GM18868 (cell line): Measurements from ENCODE around the gene LSS.
"Not testable (repeated sequence)": the region's sequence is repeated elsewhere in the genome, so short reads cannot be mapped to it uniquely, and the experiment has no call there.

ENCODE experiments used
- ATAC-seq: cut with Tn5 transposase; IDR thresholded peaks from one replicate; pipeline ENCODE4 v1.9.1; 2021; ENCODE audit warnings: mild to moderate bottlenecking, moderate library complexity; ENCODE audit not compliant: unreplicated experiment

The LSS gene

DNA sequence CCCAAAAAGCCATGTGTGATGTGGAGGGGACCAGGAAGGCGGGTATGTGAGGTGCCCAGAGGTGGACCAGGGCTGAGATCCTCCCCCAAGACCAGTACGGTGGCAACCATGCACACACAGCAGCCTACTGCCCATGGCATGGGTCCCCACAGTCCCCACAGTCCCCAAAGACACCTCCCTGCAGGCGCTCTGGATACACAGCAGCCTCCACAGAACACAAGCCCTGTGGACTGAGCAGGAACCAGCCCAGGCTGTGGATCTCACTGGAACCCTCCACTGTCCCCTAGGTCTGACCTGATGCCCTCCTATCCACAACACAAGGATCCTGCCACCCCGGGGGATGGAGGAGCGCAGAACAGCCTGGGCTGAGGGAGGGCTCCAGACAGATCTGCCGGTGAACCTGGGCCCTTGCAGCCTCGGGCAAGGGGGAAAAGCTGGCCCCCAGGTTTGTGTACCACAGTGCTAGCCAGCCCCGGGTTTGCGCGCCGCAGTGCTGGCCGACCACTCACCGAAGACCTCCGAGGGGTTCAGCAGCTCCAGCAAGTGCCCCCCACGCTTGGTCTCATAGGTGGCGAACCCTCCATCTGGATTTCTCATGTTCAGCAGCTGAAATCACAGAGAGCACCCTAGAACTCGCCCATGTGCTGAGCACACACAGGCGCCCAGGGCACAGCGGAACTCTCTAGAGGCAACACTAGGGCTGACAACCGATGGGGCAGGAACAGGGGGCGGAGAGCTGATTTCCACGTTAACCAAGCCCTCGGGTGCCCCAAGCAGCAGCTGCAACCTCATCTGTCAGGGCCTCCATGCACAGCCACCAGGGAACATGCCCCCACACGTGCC is 22.2 kb downstream of the LSS start:
- no peak for ATAC-seq

DNA sequence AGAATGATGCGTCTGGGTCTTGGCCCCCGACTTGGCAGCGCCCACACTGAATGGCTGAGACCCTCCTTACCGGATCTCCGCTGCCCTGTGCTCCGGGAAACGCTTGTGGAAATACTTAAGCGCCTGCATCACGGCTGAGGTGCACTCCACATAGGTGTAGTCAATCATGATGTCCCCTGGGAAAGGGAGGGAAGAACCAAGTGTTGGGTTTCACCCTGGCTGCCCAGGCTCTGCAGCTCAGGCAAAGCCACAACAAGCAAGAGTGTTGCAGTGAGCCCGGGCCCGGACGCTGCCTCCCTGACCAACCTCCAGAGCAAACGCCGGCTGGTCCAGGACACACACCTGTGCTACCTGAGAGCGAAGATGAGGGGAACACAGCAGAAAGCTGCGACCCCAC is 22.8 kb downstream of the LSS start:
- no peak for ATAC-seq

DNA sequence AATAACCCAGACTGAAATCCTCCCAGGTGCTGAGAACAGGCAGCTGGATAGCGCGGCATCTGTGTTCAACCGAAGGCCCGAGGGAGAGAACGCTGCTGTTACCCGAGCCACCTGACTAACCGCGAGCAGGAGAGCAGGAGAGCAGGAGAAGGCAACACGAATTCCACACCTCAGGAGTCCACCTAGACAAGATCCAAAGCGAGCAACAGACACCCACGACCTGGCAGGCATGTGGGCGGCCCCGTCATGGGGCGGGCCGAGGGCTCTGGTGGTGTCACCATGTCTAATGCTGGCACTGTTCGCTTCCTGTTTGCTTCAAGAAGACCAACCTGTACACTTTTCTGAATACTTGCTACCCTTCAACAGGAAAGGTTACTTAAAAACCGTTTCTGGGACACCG is 23.4 kb downstream of the LSS start:
- ATAC-seq = no peak

DNA sequence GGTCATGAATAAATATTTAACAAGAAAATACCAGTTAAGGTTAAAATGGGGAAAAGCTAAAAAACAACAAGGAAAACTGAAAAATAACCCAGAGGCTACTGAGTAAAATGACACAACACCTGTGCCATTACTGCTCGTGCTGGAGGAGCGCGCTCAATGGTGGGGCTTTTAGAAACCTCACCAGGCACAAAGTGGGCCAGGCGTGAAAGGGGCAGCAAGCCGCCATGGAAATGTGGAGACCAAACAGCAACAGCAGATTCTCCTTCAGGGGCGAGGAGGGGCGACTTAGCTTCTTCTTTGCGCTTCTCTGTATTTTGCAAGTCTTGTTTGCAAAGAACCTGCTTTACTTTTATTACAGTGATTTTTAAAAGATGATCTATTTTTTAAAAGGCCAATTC is 25.4 kb downstream of the LSS start:
- ATAC-seq = no peak

DNA sequence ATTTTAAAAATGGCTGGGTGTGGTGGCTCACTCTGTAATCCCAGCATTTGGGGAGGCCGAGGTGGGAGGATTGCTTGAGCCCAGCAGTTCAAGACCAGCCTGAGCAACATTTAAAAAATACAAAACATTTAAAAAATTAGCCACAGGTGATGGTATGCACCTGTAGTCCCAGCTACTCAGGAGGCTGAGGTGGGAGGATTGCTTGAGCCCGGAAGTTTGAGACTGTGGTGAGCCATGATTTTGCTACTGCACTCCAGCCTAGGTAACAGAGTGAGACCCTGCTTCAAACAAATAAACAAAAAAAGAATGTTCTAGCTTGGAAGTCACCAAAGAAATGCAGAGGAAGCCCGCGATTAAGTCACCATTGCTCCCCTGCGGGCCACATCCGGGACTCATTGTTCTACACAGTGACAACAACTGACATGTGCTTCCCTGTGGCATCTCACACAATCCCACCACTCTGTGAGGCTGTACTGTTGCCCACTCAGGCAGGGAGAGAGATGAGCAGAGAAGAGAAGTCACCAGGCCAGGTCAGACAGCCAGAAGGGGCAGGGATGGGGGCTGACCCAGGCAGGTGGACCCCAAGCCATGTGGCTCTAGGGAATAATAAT is 25.9 kb downstream of the LSS start:
- ATAC-seq = no peak

DNA sequence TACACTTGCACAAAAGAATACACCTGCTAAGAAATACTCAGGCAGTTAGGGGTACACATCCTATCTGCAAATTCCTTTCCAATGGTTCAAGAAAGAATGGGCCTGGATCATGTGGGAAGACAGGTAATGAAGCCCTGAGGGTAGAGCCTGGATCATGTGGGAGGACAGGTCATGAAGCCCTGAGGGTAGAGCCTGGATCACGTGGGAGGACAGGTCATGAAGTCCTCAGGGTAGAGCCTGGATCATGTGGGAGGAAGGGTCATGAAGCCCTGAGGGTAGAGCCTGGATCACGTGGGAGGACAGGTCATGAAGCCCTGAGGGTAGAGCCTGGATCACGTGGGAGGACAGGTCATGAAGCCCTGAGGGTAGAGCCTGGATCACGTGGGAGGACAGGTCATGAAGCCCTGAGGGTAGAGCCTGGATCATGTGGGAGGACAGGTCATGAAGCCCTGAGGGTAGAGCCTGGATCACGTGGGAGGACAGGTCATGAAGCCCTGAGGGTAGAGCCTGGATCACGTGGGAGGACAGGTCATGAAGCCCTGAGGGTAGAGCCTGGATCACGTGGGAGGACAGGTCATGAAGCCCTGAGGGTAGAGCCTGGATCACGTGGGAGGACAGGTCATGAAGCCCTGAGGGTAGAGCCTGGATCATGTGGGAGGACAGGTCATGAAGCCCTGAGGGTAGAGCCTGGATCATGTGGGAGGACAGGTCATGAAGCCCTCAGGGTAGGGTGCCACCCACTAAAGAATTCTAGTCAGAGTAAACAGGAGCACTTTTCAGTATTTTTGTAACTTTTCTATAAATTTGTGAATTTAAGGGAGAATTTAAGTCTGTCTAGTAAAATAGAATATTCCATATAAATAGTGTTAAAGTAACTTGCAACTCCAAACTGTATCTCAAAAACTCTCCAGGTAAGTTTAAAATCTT is 27.4 kb downstream of the LSS start:
- not testable (repeated sequence) for ATAC-seq

DNA sequence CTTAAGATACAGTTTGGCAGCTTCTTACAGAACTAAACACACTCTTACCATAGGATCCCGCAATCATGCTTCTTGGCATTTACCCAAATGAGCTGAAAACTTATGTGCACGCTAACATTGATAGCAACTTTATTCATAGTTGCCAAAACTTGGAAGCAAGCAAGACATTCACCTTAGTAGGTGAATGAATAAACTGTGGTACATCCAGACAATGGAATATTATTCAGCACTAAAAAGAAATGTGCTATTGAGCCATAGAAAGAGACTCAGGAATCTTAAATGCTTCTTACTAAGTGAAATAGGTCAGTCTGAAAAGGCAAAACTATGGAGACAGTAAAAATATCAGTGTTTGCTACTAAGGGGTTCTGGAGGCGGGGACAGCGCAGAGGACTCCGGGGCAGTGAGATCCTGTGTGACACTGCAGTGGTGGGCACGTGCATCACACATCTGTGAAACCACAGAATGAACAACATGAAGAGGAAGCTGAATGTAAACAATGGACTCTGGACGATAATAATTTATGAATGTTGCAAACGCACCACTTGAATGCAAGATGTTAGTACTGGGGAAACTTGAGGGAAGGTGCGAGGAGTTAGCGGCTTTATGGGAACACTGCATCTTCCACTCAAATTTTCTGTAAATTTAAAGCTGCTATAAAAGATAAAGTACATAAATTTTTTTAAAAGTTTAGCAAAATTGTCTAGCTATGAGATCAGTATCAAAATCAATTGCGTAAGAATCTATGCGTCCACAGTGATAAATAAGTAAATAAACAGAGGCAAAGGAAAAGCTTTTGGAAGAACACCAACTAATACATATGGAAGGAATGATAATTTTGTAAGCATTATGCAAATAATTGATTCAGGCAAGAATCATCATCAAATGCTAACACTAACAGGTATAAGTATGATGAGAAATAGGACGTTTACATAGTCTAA is 28.9 kb downstream of the LSS start:
- no peak for ATAC-seq

DNA sequence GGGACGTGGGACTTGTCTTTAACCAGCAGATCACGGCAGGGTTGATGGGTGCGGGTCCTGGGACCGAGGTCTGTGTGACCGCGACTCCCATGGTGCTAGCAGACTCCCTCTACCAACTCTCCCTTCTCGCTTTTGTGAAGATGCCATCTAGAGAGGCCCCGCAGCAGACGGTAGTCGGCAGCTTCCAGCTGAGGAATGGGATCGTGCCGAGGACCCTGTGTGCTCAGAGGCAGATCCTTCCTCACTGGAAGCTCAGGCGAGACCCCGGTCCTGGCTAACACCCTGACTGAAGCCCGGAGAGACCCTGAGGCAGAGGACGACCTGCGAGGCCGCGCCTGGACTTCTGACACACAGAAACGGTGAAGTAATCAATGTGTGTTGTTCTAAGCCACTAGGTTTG is 31.8 kb downstream of the LSS start:
- no peak for ATAC-seq

DNA sequence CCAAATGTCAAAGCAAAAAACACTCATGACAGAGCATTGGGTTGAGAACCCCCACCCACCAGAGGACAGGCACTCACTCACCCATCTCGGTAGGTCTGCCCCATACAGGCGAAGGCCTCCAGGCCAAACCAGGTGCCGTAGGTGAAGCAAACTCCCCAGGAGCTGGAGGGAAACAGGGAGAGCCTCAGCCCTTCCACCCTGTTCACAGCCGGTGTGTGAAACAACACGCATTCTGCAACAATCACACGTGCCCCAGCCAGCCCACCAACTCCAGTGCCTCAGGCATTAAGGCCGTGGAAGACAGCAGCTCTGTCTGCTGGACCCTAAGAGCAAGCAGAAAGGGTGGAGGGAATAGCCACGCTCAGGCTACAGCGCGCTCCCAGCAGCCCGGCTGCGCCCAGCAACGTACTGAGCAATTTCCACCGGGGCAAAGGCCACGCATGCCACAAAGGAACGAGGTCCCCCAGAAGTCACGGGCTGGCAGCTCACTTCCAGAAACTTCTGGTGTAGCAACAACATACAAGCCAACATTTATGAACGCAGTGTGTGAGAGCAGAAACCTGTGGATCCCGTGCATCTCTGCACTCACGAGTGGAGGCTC is 32.9 kb downstream of the LSS start:
- no peak for ATAC-seq

DNA sequence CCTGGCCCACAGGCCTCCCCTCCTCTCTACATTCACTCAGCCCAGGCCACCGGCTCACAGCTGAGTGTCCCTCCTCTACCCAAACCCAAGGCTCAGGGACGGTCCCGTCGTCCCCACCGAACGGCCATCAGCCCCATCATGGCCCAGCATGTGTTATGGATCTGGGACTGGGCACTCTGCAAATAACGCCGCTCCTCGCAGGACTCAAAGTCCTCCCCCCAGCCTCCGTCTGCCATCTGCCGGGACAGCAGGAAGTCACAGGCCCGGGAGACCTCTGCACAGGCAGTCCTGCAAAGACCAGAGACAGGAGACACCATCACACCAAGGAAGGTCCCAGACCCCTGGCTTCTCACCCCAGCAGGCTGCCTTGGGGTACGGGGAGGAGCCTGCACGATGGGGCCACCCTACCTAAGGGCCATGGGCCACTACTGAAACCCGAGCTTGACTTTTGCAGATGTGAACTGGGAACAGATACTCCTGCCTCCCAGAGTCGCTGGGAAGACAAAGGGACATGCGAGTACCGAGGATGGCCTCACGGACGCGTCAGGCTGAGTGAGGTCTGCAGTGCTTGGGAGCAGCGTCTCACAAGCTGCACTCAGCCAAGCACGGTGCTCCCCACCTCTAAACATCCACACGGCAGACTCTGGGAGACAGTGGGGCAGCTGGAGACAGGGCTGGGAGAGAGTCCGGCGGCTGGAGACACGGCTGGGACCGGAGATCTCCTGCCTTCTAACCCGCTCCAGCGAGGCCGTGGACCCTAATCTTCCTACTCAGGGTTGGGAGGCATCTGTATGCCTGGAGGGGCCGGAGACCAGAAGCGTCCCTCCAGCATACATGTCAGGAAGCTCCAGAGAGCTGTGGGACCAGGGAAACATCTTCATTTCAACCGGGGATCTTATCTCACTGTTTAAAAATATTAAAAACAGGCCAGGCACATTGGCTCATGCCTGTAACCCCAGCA is 33.9 kb downstream of the LSS start:
- no peak for ATAC-seq

DNA sequence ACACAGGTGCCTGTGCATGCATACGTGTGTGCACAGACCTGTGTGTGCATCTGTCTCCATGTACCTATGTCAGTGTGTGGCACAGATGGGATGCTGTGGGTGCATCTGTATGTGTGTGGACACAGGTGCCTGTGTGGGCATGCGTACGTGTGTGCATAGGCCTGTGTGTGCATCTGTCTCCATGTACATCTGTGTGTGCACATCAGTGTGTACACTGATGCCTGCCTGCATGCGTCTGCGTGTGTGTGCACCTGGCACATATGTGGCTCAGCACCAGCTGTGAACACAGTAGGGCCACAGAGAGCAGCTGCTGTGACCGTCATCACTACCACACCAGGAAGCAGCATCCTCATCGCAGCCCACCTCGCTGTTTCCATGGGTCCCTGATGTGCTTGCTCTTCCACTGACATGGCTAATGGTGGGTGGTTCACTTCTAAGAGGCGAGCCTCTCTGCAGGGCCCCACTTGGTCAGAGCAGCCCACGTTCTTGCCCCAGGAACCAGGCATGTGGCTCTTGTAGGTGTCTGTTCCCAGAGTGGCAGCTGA is 34.7 kb downstream of the LSS start:
- ATAC-seq = no peak

DNA sequence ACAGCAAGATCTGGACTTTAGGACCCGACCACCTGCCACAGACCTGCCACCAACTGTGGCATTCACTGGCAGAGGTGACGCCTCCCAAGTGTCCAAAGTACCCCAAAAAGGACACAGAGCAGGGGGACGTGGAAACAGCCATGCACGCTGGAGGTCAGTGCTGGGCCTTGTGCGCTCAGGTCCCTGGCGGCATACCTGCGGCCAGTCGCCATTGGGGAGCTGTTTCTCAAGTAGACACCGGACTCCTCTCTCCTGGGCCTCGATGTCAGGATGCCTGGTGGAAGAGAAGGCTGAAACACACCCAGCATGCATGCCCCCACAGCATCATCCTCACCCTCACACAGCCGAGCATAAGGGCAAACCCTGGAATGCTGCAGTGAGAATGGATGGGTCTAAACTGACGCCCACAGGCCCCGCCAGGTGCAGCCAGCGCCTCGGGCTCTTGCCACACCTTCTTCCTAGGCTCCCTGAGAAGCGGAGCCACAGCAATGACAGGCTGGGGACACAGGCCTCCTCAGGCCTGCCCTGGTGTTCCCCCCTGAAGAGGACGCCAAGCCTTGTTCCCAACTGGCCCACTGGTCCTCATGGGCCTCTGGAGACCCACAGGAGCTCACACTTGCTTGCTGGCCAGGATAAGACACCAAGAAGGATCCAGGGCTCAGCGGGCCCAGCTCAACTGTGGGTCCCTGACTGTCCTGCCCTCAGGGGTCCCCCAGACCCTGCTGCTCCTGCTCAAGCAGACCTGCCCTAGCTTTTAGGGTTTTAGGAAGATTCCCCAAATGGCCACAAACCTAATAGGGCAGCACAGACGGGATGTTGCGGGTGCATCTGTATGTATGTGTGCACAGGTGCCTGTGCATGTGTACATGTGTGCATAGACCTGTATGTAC is 36.6 kb downstream of the LSS start:
- ATAC-seq = no peak

DNA sequence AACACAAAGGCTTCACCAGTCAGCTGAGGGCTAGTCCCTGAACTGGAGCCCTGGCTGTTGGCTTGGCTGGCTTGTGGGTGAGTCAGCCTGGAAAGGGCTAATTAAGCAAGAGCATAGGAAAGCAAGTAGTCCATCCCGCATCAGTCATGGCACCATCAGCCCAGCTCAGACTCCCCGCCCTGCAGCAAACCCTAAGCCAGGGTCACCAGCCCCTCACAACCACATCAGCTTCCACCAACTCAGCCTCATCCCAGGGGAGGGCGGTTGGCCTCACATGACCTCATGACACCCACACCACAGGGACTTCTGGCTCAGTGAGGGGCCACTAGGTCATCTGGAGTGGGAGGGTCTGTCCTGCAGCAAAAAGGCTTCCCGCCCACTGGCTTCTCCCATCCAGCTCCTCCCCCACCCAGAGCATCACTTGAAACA is 37.3 kb downstream of the LSS start:
- ATAC-seq = no peak

DNA sequence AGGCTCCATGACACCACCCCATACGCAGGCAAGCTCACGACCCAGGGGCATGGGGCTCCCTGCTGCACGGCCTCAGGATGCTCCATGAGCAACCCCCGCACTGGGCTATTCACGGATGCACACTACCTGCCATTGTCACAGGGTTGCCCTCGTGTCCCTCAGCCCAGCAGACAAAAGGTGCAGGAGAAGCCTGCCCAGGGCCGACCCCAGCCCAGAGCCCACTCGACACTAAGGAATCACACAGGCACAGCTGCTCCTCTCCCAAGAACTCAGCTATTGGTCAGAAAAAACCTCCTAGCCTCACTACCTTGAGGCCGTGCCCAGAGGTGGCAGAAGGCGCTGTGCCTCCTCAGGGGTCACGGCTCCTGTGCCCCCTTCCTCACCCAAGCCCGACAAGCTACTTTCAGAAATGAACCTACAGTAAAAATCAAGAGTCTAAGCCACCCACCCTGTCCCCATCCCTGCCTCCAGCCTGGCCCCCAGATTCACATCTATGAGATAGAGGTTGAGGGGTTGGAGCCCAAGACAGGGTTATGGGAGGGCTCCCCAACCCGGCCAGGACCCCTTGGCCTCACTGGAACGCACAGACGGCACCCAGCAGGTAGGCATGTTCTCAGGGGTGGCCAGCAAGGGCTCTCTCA is 38.0 kb downstream of the LSS start:
- no peak for ATAC-seq

DNA sequence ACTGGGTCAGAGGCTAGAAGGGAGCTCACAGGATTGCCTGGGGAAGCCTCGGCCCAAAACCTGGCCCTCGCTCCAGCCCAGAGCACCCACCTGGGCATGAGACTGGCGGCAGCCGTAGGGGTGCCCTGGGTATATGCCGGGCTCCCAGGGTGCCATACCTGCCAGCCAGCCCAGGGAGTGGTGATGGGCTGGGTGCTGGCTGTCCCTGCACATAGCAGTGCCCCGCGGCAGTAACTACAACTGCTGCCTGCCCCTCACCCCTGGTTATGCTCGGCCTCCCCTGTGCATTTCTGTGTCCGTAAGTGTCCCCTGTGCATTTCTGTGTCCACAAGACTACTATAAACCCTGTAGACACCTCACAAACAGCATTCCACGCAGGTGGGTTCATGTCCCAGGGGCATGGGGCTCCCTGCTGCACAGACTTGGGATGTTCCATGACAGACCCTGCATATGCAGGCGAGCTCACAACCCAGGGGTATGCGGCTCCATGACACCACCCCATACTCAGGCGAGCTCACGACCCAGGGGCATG is 38.5 kb downstream of the LSS start:
- no peak for ATAC-seq

DNA sequence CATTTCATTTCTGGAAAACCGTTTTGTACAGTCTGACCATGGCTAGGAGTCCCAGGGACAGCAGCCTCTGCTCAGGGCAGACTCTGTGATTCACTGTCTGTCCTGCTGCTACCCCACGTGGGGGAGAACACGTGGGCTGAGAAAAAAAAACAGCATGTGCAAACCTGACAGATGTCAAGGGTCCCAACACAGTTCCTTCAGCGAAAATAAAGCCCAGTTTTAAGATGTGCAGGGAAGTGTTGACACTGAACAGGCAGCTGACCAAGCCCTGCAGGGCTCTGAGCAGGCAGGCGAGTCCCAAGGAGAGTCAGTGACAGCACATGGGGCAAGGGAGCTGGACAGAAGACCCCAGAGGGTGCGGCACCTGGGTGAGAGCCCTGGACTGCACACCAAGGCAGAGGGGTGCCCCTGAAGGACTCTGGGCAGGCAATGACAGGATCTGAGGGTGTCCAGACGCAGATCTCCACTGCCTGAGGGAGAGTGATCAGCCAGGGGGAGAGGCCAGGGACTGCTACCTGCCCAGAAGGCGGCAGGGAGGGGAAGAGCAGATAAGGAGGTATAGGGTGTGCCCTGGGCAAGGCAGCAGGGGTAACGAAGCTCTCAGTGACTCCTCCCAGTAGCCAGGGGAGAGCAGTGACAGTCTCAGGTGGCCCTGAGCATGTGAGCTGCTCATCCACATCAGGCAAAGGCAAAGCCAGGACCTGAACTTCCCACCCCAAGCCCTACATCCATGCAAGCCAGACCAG is 39.2 kb downstream of the LSS start:
- no peak for ATAC-seq
